Neural crest cell (in vitro differentiated cells): ENCODE results near the gene PKN2. TPM values are rescaled to one million over a fixed set of nuclear protein-coding genes. Genes with fewer than 3 reads are reported as not detected.

ENCODE experiments used
- DNase-seq: peaks from one replicate; pipeline ENCODE4 v3.0.0; 2021; ENCODE audit warnings: low read depth, mixed read lengths, low spot score
- H3K27ac Mint-ChIP-seq: one replicate; pipeline ENCODE4 v1.8.0; 2021; ENCODE audit warnings: mild to moderate bottlenecking, mixed read lengths; ENCODE audit not compliant: unreplicated experiment
- H3K27me3 Mint-ChIP-seq: 2 replicates; pipeline ENCODE4 v1.8.0; 2021; ENCODE audit warnings: low read depth, mild to moderate bottlenecking, mixed read lengths
- H3K36me3 Mint-ChIP-seq: 2 replicates; pipeline ENCODE4 v1.8.0; 2021; ENCODE audit warnings: low read depth, mild to moderate bottlenecking, mixed read lengths
- H3K4me1 Mint-ChIP-seq: 2 replicates; pipeline ENCODE4 v1.8.0; 2021; ENCODE audit warnings: mixed read lengths
- H3K4me3 Mint-ChIP-seq: one replicate; pipeline ENCODE4 v1.8.0; 2021; ENCODE audit warnings: mild to moderate bottlenecking, mixed read lengths
- H3K9me3 Mint-ChIP-seq: 2 replicates; pipeline ENCODE4 v1.8.0; 2021; ENCODE audit warnings: mixed read lengths
- total RNA-seq: library from RNA; stranded (reverse); gene quantifications from 2 replicates; pipeline ENCODE4 v1.2.1, GENCODE V29; 2021
- TF ChIP-seq, protein P1 (sequence below): fragments of 200-600 bp; sonication (generic); conservative IDR thresholded peaks from 2 replicates; pipeline ENCODE4 v1.5.0; 2021; ENCODE audit warnings: antibody characterized with exemption, mild to moderate bottlenecking

Gene PKN2
- total RNA-seq, 1 donor from 2014 or later = 45.8 TPM

DNA sequence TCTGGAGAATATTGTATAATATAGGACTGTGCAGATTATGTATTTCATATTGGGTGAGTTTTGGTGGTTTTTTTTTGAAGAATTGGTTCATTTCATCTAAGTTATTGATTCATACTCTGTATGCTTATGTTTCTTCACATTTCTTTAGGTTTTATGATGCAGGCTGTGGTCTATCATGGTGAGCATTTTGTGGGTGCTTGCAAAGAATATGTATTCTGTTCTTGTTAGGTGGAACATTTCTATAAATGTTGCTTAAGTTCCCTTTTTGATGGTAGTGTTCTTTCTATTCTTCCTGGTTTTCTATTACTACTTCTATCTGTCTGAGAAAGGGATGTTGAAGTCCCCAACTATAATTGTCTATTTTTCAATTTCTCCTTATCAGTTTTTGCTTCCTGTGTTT lies 42.6 kb downstream of the PKN2 start:
- H3K9me3 Mint-ChIP-seq = no peaks in the 10 kb centered on the region

DNA sequence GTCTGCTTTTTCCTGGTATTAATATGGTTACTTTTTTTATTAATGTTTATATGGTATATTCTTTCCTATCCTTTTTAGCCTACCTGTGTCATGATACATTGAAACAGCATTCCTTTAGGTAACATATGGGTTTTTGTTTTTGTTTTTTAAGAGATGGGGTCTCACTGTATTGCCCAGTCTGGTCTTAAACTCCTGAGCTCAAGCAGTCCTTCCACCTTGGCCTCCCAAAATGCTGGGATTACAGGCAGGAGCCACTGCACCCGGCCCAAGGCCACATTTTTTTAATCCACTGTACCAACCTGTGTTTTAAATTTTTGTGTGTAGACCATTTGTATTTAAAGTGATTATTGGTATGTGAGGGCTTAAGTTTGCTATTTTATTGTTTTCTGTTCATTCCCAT lies 43.1 kb downstream of the PKN2 start:
- no peak overlapping the region for H3K27ac Mint-ChIP-seq
- DNase-seq = no peak
- H3K4me1 Mint-ChIP-seq = peaks cover 7% of the 10 kb centered on the region
- H3K9me3 Mint-ChIP-seq = no peaks in the 10 kb centered on the region
- TF ChIP-seq, protein P1, sequence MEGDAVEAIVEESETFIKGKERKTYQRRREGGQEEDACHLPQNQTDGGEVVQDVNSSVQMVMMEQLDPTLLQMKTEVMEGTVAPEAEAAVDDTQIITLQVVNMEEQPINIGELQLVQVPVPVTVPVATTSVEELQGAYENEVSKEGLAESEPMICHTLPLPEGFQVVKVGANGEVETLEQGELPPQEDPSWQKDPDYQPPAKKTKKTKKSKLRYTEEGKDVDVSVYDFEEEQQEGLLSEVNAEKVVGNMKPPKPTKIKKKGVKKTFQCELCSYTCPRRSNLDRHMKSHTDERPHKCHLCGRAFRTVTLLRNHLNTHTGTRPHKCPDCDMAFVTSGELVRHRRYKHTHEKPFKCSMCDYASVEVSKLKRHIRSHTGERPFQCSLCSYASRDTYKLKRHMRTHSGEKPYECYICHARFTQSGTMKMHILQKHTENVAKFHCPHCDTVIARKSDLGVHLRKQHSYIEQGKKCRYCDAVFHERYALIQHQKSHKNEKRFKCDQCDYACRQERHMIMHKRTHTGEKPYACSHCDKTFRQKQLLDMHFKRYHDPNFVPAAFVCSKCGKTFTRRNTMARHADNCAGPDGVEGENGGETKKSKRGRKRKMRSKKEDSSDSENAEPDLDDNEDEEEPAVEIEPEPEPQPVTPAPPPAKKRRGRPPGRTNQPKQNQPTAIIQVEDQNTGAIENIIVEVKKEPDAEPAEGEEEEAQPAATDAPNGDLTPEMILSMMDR = no peak
- no peak overlapping the region for H3K4me3 Mint-ChIP-seq
- H3K36me3 Mint-ChIP-seq = peaks cover 14% of the 10 kb centered on the region
- H3K27me3 Mint-ChIP-seq = no peaks in the 10 kb centered on the region

More for the DNA sequence above, 42.6 kb downstream of the PKN2 start:
- Mint-ChIP-seq H3K27ac (no peak overlapping the region), H3K27me3 (no peaks in the 10 kb centered on the region), H3K4me3 (no peak overlapping the region), H3K36me3 (peaks cover 14% of the 10 kb centered on the region), H3K4me1 (peaks cover 7% of the 10 kb centered on the region)
- no peak for DNase-seq
- TF ChIP-seq, protein P1 = no peak

DNA sequence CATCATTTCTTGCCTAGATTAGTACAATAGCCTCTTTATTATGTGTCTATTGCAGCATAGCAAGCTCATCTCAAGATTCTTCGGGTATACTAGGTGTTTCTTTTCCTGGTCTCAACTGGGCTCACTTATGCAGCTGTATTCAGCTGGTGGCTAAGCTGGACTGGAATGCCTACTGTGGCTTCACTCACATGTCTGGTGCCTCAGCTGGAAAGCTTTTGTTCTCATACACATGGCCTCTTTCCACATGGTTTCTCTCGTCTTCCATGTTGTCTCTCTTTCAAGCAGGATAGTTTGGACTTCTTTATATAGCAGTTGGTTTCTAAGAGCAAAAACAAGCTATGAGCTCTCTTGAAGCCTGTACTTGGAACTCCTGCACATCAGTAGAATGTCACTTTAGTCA lies 45.2 kb downstream of the PKN2 start:
- Mint-ChIP-seq H3K4me3 (no peak overlapping the region), H3K27ac (no peak overlapping the region), H3K9me3 (peaks cover 6% of the 10 kb centered on the region), H3K4me1 (peaks cover 7% of the 10 kb centered on the region), H3K27me3 (no peaks in the 10 kb centered on the region), H3K36me3 (peaks cover 24% of the 10 kb centered on the region)
- TF ChIP-seq, protein P1 = no peak
- DNase-seq = no peak

DNA sequence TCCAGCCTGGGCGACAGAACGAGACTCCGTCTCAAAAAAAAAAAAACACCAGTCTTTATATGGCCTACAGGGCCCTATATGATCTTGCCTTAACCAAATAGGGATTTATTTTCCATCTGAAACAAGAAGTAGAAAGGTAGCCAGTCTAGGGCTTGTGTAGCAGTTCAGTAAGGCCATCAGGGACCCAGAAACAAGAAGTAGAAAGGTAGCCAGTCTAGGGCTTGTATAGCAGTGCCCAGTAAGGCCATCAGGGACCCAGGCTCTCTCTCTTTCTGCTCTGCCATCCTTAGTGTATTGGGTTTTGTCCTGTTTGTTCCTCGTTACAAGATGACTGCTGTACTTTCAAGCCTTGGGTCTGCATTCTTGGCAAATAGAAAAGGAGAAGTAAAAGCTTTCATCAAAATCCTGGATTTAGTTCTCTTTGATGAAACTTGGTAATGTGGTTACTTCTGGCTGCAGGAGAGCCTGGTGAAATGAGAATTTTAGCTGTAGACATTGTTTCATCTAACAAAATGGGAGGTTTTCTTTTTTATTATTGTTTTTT lies 46.1 kb downstream of the PKN2 start:
- no peak for DNase-seq
- no peak overlapping the region for H3K4me3 Mint-ChIP-seq
- H3K27me3 Mint-ChIP-seq = no peaks in the 10 kb centered on the region
- peaks cover 10% of the 10 kb centered on the region for H3K9me3 Mint-ChIP-seq
- TF ChIP-seq, protein P1 = no peak
- peaks cover 31% of the 10 kb centered on the region for H3K36me3 Mint-ChIP-seq
- H3K27ac Mint-ChIP-seq = no peak overlapping the region
- peaks cover 7% of the 10 kb centered on the region for H3K4me1 Mint-ChIP-seq

DNA sequence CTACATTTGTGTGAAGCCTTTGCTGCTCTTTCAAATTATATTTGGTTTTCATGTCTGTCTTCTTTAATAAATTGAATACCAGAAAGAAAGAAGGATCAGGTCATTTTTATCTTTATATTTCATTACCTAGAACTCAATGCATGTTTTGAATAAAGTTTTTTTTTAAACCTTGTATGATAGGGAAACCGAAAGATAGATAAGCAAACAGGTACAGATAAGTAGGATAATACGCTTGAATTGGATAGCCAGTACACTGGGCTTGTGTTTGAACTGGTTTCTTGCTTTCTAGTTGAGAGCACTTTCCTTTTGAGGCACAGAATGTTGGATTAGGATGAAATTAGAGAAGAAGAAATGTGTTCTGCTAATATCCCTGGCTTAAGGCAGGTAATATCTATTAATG lies 46.9 kb downstream of the PKN2 start:
- Mint-ChIP-seq H3K4me3 (no peak overlapping the region), H3K9me3 (peaks cover 15% of the 10 kb centered on the region), H3K27me3 (no peaks in the 10 kb centered on the region), H3K4me1 (peaks cover 7% of the 10 kb centered on the region), H3K36me3 (peaks cover 37% of the 10 kb centered on the region), H3K27ac (no peak overlapping the region)
- no peak for DNase-seq
- TF ChIP-seq, protein P1 = no peak
